ENCODE data around the gene ZNF222.

GRCh38 chr19:44005973-44006372, 19.2 kb upstream of the ZNF222 start:
- TF ChIP-seq CSDC2 (CRISPR knock-in tag; IDR thresholded peaks at IDR 0.05), result no peak
- TF ChIP-seq PPARA (CRISPR knock-in tag; IDR thresholded peaks at IDR 0.05; ENCODE audit: borderline replicate concordance), result no peak
- TF ChIP-seq TCF4 (CRISPR knock-in tag; IDR thresholded peaks at IDR 0.05; ENCODE audit: borderline replicate concordance), result no peak
- TF ChIP-seq ARNTL (CRISPR knock-in tag; IDR thresholded peaks at IDR 0.05; ENCODE audit: borderline replicate concordance, low read depth), result no peak
- TF ChIP-seq BACH2 (CRISPR knock-in tag; IDR thresholded peaks at IDR 0.05; ENCODE audit: borderline replicate concordance), result no peak
- no peak for TF ChIP-seq ZFP3 (CRISPR knock-in tag; IDR thresholded peaks at IDR 0.05)
- no peak for TF ChIP-seq PATZ1 (CRISPR knock-in tag; IDR thresholded peaks at IDR 0.05; ENCODE audit: borderline replicate concordance)
- TF ChIP-seq GLIS3 (CRISPR knock-in tag; IDR thresholded peaks at IDR 0.05), result no peak
- TF ChIP-seq ZFP30 (CRISPR knock-in tag; IDR thresholded peaks at IDR 0.05), result no peak

All from SK-N-SH treated with all-trans-retinoic acid at 6 μM for 48 hours (cell line).